Astrocyte of the spinal cord (primary cell): Measurements from ENCODE around the gene EIF4EBP3.
"Not testable (repeated sequence)": the region's sequence is repeated elsewhere in the genome, so short reads cannot be mapped to it uniquely, and the experiment has no call there.

Experiments used
- DNase-seq: peaks from one replicate; pipeline ENCODE4 v3.0.0; 2011; ENCODE audit warnings: low read depth, low spot score
- H3K4me3 ChIP-seq: 2 replicates; pipeline ENCODE4 v1.5.1; 2011; ENCODE audit warnings: low read depth, mild to moderate bottlenecking, low read length, moderate library complexity
- CTCF ChIP-seq: IDR thresholded peaks from 2 replicates; pipeline ENCODE4 v1.5.1; 2012; ENCODE audit warnings: low read depth, mild to moderate bottlenecking, low read length, inconsistent platforms
- in situ Hi-C: cut with HindIII; loops from 2 replicates; pipeline ENCODE4 v1.10.0; 2017; ENCODE audit warnings: low sequenced_read_pairs

EIF4EBP3 gene

GRCh38 chr5:140588311-140589070, 41.0 kb downstream of the EIF4EBP3 start:
- no peak overlapping the region for H3K4me3 ChIP-seq
- no peak for TF ChIP-seq CTCF
- in situ Hi-C loops: no loop called here
- DNase-seq: no peak

DNA sequence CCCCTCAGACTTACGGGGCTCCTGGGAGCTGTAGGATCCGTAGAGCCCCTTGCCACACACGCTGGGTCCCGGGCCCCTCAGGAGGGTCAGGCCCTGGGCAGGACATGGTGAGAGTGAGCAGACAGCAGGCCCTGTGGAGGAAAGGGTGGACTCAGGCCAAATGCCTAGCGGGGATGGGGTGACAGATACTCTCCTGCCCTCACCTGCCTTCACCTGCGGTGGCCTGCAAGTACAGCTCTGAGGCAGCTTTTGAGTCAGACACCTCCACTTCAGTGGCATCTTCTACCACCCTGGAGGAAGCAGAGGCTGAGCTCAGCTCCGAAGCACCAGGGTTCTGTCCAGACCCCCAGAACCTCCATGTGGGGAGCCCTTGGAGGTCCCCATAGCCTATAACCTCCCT, 43.4 kb downstream of the EIF4EBP3 start:
- TF ChIP-seq CTCF: no peak
- no peak for DNase-seq
- H3K4me3 ChIP-seq: no peak overlapping the region
- in situ Hi-C loops: no loop called here

GRCh38 chr5:140591747-140592372, 44.4 kb downstream of the EIF4EBP3 start:
- H3K4me3 ChIP-seq: no peak overlapping the region
- DNase-seq: peak; percentile 28
- in situ Hi-C loops: no loop called here
- TF ChIP-seq CTCF: no peak

DNA sequence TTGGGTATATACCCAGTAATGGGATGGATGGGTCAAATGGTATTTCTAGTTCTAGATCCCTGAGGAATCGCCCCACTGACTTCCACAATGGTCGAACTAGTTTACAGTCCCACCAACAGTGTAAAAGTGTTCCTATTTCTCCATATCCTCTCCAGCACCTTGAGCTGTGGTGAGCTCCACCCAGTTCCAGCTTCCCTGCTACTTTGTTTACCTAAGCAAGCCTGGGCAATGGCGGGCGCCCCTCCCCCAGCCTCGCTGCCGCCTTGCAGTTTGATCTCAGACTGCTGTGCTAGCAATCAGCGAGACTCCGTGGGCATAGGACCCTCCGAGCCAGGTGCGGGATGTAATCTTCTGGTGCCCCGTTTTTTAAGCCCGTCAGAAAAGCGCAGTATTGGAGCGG, 45.6 kb downstream of the EIF4EBP3 start:
- H3K4me3 ChIP-seq, DNase-seq, in situ Hi-C loops: not testable (repeated sequence)

DNA sequence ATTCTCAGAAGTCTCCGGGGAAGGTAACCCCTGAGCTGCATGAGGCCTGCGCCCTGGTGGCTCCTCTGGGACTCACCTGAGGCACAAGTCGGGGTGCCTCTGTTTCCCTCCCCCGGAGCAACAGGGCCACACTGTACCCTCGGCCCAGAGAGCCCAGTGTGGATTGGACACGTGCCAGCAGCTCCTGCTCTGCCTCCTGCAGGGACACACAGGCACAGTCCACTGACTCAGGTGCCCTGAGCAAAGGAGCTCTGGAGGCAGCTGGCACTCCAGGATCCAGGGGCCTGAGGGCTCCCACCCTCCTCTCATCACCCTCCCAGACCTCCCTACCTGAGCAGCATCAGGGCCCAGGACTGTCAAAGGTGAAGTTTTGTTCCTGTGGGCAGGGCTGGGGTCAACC, 46.7 kb downstream of the EIF4EBP3 start:
- DNase-seq: no peak
- in situ Hi-C loops: no loop called here
- no peak overlapping the region for H3K4me3 ChIP-seq
- TF ChIP-seq CTCF: no peak

- no peak for DNase-seq
- no peak overlapping the region for H3K4me3 ChIP-seq
- no peak for TF ChIP-seq CTCF
- in situ Hi-C loops: no loop called here
These were observed 48.3 kb downstream of the EIF4EBP3 start for GRCh38 chr5:140595538-140596300.

DNA sequence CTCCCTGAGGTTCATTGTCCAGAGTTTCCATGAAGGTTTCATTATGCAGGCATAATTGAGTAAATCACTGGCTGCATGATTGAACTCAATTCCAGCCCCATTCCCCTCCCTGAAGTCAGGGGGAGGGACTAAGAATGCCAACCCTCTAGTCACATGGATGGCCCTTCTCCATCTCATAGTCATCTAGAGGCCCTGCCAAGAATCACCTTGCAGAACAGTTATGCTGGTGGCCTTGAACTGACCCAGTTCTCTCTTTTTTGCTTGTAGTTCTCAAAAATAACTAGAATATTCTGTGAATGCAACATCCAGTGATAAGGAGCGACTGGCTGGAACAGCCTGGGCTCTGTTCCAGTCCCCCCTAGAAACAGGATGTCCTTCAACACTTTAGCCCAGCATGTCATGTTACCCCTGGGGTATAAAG, 48.9 kb downstream of the EIF4EBP3 start:
- TF ChIP-seq CTCF: no peak
- in situ Hi-C loops: no loop called here
- H3K4me3 ChIP-seq: no peak overlapping the region
- DNase-seq: no peak
